ENCODE data around the gene BRME1. TPM values are rescaled to one million over a fixed set of nuclear protein-coding genes. Genes with fewer than 3 reads are reported as not detected.

Gene BRME1
- total RNA-seq, 1 donor from 2014 or later, result 9.2 TPM

DNA sequence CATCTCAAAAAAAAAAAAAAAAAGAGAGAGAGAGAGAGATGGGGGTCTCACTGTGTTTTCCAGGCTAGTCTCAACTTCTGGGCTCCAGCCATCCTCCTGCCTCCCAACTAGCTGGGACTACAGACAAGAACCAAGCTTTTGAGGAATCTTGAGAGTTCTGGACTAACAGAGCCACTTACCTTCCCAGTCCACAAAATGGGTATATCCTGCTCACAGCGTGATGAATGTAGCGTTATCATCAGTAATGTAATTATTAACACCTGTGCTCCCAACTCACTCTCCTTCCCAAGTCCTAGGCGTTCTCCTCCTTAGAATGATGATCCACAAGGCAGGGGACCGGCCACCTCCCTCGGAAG lies 33.6 kb downstream of the BRME1 start:
- TF ChIP-seq, protein P1, sequence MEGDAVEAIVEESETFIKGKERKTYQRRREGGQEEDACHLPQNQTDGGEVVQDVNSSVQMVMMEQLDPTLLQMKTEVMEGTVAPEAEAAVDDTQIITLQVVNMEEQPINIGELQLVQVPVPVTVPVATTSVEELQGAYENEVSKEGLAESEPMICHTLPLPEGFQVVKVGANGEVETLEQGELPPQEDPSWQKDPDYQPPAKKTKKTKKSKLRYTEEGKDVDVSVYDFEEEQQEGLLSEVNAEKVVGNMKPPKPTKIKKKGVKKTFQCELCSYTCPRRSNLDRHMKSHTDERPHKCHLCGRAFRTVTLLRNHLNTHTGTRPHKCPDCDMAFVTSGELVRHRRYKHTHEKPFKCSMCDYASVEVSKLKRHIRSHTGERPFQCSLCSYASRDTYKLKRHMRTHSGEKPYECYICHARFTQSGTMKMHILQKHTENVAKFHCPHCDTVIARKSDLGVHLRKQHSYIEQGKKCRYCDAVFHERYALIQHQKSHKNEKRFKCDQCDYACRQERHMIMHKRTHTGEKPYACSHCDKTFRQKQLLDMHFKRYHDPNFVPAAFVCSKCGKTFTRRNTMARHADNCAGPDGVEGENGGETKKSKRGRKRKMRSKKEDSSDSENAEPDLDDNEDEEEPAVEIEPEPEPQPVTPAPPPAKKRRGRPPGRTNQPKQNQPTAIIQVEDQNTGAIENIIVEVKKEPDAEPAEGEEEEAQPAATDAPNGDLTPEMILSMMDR (conservative IDR thresholded peaks at IDR 0.05), result no peak
- peak overlapping the region; percentile 76 for H3K4me3 Mint-ChIP-seq
- H3K9me3 Mint-ChIP-seq, result no peaks in the 10 kb centered on the region
- peaks cover 12% of the 10 kb centered on the region for H3K4me1 Mint-ChIP-seq (ENCODE audit: unreplicated experiment)
- no peak for DNase-seq (ENCODE audit: extremely low spot score, unreplicated experiment)
- H3K27ac Mint-ChIP-seq, result no peak overlapping the region
- no peaks in the 10 kb centered on the region for H3K36me3 Mint-ChIP-seq
- H3K27me3 Mint-ChIP-seq, result peaks cover 4% of the 10 kb centered on the region

DNA sequence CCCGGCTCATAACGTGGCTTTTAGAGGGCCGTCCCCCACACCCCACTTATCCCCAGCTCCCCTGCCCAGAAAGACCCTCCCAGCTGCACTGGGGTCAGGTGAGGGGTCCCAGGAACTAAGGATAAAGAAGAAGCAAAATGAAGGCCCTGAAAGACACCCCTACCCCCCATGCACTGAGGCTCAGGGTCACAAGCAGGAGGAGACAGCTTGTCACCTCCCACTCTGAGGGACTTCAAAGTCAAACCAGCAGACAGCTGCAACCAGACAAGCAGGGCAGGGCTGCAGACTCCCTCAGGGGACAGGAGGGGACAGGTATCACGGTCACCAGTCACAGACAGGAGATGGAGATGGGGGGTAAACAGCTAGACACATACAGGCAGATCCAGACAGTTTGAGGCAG lies 35.0 kb downstream of the BRME1 start:
- TF ChIP-seq, protein P1 (conservative IDR thresholded peaks at IDR 0.05), result no peak
- Mint-ChIP-seq H3K9me3 (no peaks in the 10 kb centered on the region), H3K27ac (no peak overlapping the region), H3K27me3 (peaks cover 12% of the 10 kb centered on the region), H3K4me3 (no peak overlapping the region), H3K36me3 (no peaks in the 10 kb centered on the region), H3K4me1 (ENCODE audit: unreplicated experiment) (peaks cover 19% of the 10 kb centered on the region)
- no peak for DNase-seq (ENCODE audit: extremely low spot score, unreplicated experiment)

DNA sequence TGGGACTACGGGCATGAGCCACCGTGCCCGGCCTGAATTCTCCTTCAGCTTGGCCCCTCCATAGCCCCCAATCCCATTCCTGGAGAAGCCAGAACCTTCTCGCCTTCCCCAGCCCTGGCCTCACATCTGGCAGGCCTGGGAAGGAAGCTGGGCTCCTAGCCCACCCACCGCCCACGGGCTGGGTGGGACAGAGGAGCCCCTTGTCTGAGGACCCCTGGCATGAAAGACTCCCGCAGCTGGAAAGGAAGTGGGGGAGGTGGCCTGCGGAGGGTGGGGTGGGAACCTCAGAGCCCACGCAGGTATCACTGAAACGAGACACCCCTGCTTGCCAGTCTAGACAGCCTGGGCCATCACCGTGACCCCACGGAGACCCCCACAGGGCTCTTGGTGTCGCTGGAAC lies 36.6 kb downstream of the BRME1 start:
- H3K36me3 Mint-ChIP-seq, result no peaks in the 10 kb centered on the region
- peaks cover 23% of the 10 kb centered on the region for H3K4me1 Mint-ChIP-seq (ENCODE audit: unreplicated experiment)
- no peaks in the 10 kb centered on the region for H3K9me3 Mint-ChIP-seq
- TF ChIP-seq, protein P1 (conservative IDR thresholded peaks at IDR 0.05), result no peak
- no peak overlapping the region for H3K4me3 Mint-ChIP-seq
- peaks cover 16% of the 10 kb centered on the region for H3K27me3 Mint-ChIP-seq
- no peak overlapping the region for H3K27ac Mint-ChIP-seq
- DNase-seq (ENCODE audit: extremely low spot score, unreplicated experiment), result no peak

DNA sequence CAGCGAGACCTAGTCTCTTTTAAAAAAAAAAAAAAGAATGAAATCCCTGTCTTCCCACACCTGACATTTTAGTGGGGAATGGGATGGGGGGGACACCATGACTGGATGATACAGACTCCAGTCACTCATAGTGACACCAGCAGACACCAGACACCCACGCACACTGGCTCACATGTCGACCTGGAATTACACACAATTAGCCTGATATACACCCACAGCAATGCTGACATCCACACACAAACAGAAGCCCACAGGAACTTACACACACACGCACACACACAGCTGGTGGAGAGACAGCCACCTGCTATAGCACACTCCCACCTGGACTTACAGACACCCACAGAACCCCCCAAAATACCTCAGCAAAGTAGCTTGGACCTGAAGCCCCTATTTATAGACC lies 37.3 kb downstream of the BRME1 start:
- DNase-seq (ENCODE audit: extremely low spot score, unreplicated experiment), result no peak
- Mint-ChIP-seq H3K4me3 (no peak overlapping the region), H3K27ac (no peak overlapping the region), H3K9me3 (no peaks in the 10 kb centered on the region), H3K36me3 (no peaks in the 10 kb centered on the region), H3K4me1 (ENCODE audit: unreplicated experiment) (peaks cover 27% of the 10 kb centered on the region), H3K27me3 (peaks cover 20% of the 10 kb centered on the region)
- TF ChIP-seq, protein P1 (conservative IDR thresholded peaks at IDR 0.05), result no peak

DNA sequence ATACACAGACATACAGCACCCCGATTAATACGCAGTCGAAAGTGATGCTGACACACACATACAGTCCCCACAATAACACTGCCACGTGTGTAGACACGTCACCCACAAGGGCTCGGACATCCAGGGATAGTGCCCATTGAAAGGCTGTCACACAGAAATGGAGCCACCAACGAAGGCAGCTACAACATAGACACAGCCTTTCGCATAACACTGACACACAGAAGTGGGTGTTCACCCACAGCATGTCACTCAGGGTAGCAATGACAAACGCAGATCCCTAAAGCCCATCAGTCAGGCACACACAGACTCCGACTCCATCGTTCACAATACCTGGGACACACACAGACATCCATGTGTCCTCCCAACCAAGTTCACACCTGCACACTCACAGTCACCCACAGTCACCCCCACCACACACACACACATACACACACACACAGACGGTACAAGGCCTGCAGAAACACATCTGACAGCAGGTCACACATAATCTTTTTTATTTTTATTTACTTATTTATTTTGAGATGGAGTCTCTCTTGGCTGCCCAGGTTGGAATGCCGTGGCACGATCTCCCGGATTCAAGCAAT lies 39.4 kb downstream of the BRME1 start:
- peaks cover 36% of the 10 kb centered on the region for H3K4me1 Mint-ChIP-seq (ENCODE audit: unreplicated experiment)
- peaks cover 20% of the 10 kb centered on the region for H3K27me3 Mint-ChIP-seq
- TF ChIP-seq, protein P1 (conservative IDR thresholded peaks at IDR 0.05), result no peak
- H3K9me3 Mint-ChIP-seq, result no peaks in the 10 kb centered on the region
- no peak for DNase-seq (ENCODE audit: extremely low spot score, unreplicated experiment)
- H3K36me3 Mint-ChIP-seq, result no peaks in the 10 kb centered on the region
- H3K4me3 Mint-ChIP-seq, result peak overlapping the region; percentile 92
- peak overlapping the region; percentile 65 for H3K27ac Mint-ChIP-seq
